ENCODE data around the gene CA6.
"Not testable (repeated sequence)": the region's sequence is repeated elsewhere in the genome, so short reads cannot be mapped to it uniquely, and the experiment has no call there.

The CA6 gene

DNA sequence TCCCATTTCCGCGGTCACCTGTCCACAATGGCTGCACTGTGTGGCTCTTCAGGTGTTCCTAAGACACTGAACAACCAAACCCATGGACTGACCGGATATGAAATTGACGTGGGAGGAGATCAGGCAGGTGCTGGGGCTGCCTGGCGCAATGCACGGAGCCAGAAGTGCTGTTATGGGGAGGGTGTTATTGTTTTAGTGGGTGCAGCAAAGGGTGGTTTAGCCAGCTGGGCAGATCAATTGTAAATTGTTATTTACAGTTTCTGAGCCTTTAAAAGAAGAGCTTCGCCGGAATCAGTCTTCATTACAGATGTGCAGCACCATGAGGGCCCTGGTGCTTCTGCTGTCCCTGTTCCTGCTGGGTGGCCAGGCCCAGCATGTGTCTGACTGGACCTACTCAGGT, at the start of gene CA6:
Gene CA6 (plus strand): TSS at position 301 of the 400 bp plus-strand sequence. CDS start 19 bp downstream, at position 320.
- DNase-seq (ENCODE audit: low read depth in 1 of 2, low spot score in 1 of 2), result no peak

DNA sequence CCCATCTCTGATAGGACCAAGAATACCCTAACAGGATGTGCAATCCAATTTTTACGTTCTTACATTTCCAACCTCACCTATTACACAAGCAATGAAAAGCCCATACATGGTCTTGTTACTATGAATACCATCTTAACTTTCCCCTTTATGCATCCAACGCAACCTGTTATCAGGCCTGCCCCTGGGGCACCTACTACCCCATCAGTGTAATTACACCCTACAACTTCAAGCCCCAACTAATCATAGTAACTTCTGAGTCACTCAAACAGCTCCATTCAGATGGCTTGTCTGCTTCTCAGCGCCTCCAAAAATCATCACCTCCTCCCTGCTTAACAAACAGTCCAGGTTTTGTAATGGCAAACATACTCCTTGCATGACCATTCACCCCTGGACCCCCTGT, 48.9 kb upstream of the CA6 start:
- not testable (repeated sequence) for DNase-seq (ENCODE audit: low read depth in 1 of 2, low spot score in 1 of 2)

DNA sequence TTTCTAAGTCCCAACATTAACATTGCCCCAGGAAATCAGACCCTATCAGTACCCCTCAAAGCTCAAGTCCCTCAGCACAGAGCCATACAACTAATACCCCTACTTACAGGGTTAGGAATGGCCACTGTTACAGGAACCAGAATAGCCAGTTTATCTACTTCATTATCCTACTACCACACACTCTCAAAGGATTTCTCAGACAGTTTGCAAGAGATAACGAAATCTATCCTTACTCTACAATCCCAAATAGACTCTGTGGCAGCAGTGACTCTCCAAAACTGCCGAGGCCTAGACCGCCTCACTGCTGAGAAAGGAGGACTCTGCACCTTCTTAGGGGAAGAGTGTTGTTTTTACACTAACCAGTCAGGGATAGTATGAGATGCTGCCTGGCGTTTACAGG, 48.2 kb upstream of the CA6 start:
- DNase-seq (ENCODE audit: low read depth in 1 of 2, low spot score in 1 of 2), result not testable (repeated sequence)

DNA sequence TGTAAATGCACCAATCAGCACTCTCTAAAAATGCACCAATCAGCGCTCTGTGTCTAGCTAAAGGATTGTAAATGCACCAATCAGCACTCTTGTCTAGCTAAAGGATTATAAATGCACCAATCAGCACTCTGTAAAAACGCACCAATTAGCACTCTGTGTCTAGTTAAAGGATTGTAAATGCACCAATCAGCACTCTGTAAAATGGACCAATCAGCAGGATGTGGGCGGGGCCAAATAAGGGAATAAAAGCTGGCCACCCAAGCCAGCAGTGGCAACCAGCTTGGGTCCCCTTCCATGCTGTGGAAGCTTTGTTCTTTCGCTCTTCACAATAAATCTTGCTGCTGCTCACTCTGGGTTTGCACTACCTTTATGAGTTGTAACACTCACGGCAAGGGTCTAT, 47.2 kb upstream of the CA6 start:
- not testable (repeated sequence) for DNase-seq (ENCODE audit: low read depth in 1 of 2, low spot score in 1 of 2)

DNA sequence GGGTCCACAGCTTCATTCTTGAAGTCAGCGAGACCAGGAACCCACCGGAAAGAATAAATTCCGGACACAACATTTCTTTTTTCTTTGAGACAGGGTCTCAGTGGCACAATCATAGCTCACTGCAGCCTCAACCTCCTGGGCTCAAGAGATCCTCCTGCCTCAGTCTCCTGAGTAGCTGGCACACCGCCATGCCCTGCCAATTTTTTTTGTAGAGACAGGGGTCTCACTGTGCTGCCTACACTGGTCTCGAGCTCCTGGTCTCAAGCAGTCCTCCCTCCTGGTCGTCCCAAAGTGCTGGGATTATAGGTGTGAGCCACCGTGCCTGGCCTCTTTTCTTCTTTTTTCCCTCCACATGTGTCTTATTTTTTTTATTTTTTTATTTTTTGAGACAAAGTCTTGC, 46.6 kb upstream of the CA6 start:
- DNase-seq (ENCODE audit: low read depth in 1 of 2, low spot score in 1 of 2), result no peak

DNA sequence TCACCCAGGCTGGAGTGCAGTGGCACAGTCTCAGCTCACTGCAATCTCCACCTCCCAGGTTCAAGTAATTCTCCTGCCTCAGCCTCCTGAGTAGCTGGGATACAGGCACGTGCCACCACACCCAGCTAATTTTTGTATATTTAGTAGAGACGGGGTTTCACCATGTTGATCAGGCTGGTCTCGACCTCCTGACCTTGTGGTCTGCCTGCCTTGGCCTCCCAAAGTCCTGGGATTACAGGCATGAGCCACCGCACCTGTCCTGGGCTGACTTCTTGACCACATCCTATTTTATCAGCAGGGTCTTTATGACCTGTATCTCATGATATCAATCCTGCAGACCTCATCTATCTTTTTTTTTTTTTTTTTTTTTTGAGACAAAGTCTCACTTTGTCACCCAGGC, 45.0 kb upstream of the CA6 start:
- DNase-seq (ENCODE audit: low read depth in 1 of 2, low spot score in 1 of 2), result not testable (repeated sequence)

DNA sequence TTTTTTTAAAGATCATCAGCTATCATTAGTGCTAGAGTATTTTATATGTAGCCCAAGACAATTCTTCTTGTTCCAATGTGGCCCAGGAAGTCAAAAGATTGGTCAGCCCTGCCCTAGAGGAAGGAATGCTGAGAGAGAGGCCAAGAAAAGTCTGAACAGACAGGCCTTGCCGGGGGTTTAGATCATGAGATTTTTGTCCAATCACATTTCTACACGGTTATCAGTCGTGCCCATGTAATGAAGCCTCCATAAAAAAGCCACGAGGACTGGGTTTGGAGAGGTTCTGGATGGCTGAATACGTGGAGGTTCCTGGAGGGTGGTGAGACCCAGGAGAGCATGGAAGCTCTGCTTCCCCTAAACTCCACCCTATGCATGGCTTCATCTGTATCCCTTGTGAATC, 42.9 kb upstream of the CA6 start:
- no peak for DNase-seq (ENCODE audit: low read depth in 1 of 2, low spot score in 1 of 2)

DNA sequence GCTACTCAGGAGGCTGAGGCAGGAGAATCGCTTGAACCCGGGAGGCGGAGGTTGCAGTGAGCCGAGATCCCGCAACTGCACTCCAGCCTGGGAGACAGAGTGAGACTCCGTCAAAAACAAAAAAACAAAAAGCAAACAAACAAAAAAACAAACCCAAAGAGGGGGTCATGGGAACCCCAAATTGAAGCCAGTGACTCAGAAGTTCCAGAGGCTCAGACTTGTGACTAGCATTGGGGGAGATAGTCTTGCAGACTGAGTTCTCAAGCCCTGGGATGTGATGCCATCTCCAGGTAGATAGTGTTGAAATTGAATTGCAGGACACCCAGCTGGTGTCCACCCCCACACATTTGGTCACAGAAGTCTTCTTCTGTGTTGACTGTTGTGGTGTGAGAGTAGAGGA, 42.3 kb upstream of the CA6 start:
- no peak for DNase-seq (ENCODE audit: low read depth in 1 of 2, low spot score in 1 of 2)

DNA sequence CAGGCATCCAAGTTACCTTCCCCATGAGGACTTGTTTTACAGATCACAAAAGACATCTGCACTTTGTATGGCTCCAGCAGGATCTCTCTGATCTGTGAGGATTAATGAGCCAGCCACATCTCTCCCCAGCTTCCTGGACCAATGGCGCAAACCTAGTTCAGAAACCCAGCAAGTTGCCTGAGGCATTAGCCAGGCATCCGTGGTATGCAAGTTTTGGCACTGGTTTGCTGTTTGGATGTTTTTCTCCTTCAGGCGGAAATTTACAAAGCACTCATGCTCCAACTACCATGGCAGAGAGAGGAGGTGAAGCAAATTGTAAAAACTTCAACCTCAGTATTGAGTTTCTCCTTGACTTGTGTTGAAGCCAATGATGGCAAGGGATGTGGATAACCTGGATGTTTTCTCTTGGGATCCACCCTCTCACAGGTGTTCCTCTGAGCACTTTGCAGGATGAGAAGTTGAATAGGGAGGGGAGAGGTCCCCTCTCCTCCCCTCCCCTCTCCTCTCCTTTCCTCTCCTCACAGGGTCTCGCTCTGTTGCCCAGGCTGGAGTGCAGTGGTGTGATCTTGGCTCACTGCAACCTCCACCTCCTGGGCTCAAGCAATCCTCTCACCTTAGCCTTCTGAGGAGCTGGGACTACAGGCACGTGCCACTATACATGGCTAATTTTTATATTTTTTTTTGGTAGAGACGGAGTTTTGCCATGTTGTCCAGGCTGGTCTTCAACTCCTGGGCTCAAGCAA, 41.6 kb upstream of the CA6 start:
- DNase-seq (ENCODE audit: low read depth in 1 of 2, low spot score in 1 of 2), result no peak

DNA sequence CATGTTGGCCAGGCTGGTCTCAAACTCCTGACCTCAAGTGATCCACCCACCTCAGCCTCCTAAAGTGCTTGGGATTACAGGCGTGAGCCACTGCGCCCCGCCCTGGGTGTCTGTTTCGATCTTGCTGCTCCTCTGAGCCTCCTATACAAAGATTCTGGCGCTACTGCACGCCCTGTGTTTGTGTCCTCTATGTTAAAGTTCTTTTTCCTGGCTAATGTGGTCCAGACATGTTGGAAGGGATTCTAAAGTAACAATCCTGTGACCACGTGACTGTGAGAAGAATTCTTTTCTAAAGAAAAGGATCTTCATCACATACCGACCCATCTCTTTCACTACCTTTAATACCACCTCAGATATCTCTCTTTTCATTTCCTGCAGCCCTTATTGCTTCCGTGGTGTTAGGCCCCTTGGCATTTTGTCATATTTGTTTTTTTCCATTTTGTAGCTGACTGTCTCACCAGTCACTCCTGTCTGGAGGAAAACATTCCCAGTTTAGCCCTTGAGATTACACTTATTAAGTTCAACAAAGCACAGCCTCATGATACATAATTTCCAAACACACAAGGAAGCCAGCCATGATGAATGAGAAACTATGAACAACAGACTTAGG, 40.0 kb upstream of the CA6 start:
- DNase-seq (ENCODE audit: low read depth in 1 of 2, low spot score in 1 of 2), result no peak

DNA sequence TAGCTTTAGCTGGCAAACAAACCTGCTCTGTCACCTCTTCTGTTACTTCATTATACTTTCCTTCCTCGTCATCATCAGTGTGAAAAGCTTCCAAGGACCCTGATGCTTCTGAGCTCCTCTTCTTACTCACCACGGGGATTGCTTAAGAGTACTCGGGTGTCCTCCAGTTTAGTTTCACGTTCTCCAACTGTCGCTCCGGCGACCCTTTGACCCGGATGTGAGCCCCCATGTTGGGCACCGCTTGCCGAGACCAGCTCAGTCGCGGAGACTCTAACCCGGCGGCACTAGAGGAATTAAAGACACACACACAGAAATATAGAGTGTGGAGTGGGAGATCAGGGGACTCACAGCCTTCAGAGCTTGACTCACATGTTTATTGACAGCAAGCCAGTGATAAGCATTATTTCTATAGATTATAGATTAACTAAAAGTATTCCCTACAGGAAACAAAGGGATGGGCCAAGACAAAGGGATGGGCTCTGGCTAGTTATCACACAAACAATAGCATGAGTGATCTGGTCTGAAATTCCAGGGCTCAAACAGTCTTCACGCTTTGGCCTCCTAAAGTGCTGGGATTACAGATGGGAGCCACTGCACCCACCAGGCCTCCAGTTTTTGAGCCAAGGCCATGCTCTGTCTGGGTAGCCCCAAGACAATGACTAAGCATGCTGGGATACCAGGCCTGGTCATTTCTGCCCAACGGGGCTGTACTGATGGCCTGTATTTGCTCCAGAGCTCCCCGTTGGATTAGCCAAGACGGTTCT, 37.1 kb upstream of the CA6 start:
- no peak for DNase-seq (ENCODE audit: low read depth in 1 of 2, low spot score in 1 of 2)

DNA sequence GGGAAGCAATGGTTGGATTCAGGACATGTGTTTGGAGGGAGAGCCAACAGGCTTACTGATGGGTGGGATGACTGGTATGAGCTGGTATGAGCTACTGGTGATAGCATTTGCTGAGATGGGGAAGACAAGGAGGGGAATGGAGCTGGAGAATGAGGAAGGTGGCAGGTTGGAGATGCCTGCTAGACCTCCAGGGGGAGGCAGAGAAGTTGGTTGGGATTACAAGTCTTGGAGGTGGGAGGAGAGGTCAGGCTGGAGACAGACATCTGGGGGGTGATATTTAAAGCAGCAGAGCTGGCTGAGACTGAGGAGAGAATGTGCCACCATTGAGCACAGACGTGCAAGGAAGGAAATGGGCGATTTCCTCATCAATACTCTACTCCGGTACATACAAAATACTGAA, 35.3 kb upstream of the CA6 start:
- DNase-seq (ENCODE audit: low read depth in 1 of 2, low spot score in 1 of 2), result no peak

DNA sequence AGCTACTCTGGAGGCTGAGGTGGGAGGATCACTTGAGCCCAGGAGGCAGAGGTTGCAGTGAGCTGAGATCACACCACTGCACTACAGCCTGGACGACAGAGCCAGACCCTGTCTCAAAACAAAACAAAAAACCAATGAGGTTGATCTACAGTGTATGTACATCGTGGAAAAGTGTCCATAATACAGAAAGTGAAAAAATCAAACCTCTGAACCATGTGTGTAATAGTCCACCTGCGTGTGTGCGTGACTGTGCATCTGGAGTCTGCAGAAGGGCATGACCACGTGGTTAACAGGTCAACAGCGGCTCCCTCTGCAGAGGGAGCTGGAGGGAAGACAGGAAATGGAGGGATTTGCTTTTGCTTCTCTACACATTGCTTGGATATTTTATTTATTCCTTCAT, 34.8 kb upstream of the CA6 start:
- DNase-seq (ENCODE audit: low read depth in 1 of 2, low spot score in 1 of 2), result no peak

DNA sequence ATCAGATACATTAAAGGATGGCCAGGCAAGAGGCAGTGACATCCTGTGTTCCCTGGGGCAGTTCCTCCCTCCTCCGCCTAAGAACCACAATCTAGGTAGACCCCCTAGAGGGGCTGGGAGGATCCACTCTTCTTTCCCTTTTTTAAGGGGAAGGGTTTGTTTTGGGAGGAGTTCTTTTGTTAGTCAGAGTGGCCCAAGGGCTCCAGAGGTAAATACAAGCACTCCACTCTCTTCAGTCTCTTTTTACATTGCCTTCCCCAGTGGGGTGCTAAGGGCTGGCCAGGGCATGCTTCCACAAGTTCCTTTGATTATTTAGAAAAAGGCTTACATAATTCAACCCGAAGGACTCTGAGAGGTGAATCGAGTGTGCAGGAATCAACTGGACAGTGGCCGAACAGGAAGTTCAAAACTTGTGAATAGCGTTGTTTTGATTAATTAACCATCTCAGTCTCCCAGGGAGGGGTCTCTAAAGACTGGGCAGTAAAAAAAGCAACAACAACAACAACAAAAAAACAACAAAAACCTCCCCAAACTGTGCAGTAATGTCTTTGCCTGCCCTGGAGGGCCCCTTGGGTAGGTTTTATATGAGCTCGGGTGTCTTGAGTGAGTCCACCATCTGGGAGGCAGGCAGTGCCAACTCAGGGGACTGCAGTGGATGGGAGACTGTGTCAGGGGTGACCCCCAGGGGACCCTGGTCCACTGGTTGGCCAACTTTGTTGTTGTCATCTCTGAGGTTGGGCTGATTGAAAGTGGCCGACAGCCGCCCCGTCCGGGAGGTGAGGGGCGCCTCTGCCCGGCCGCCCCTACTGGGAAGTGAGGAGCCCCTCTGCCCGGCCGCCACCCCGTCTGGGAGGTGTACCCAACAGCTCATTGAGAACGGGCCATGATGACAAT, 34.0 kb upstream of the CA6 start:
- no peak for DNase-seq (ENCODE audit: low read depth in 1 of 2, low spot score in 1 of 2)

DNA sequence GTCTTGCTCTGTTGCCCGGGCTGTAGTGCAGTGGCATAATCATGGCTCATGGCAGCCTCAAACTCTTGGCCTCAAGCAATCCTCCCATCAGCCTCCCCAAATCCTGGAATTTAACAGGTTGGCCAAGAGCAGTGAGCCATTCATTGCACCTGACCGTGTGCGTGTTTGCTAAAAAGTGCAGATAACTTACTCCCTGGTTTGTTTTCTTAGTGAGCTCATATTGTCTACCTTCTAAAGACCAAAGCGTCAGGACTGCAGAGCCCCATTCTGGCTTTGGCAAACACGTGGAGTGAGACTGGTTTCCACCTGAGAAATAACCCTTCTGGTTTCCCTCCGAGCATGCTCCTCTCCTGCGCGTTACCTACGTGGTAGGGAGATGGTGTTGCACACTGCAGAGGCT, 32.2 kb upstream of the CA6 start:
- no peak for DNase-seq (ENCODE audit: low read depth in 1 of 2, low spot score in 1 of 2)

DNA sequence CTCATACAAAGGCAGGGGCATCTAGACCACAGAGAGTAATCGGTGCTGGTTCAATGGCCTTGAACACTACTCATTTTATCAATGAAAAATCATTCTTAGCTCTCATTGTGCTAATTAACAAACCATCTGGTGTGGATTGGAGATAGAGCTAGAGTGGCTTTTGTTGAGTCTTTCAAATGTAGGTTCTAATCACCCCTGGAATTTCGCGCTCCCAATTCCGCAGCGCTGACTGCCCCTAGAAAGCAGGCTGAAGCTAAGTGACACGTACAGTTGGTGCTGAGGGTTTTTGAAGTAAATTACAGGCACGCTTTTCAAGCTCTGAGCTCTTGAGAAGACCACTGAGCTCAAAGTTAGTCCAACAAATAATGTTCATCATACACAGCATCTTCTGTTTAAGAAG, 31.2 kb upstream of the CA6 start:
- no peak for DNase-seq (ENCODE audit: low read depth in 1 of 2, low spot score in 1 of 2)

DNA sequence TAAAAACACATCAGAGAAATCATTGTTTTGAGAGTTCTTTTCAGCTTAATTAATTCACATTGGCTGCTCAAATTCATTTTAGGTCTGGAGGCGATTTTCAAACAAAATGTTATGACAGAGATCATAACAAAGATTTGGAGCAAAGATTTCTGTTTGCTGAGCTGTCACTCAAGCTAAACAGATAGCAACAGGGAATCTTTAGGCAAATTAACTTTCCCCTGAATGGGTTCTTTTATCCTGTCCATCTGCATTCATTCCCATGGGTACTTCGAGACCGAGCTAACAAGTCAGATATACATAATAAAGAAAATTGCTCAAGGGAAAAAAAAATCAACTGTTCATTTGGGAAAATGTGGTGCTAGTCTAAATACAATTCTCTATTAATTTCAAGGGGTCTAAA, 30.2 kb upstream of the CA6 start:
- DNase-seq (ENCODE audit: low read depth in 1 of 2, low spot score in 1 of 2), result no peak

DNA sequence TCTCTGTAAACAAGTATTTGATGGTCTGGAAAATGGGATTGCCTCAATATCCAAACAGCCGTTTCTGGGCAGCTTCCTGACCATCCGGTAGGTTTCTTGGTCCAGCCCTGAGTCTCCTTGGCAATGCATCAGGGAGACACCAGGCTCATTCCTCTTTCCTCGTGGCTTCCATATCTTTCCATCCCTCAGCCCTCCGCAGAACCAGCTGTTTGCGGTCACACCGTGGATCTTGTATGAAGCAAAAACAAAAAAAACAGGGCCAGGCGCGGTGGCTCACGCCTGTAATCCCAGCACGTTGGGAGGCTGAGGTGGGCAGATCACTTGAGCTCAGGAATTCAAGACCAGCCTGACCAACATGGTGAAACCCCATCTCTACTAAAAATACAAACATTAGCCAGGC, 28.1 kb upstream of the CA6 start:
- DNase-seq (ENCODE audit: low read depth in 1 of 2, low spot score in 1 of 2), result not testable (repeated sequence)

DNA sequence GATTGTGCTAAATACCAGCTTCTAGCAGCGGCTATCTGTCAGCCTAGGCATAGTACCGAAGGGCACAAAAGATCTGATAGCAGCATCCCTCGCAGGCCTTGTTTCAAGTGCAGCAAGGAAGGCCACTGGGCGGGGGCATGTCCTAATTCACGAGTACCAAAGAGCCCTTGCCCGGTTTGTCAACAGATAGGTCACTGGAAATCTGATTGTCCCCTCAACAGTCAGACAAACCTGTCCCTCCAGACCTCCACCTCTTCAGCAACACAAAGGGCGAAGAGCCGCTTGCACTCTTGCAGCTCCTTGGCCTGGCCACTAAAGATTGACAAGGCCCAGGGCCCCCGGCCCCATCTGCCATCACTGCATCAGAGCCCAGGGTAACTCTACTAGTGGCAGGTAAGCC, 22.7 kb upstream of the CA6 start:
- no peak for DNase-seq (ENCODE audit: low read depth in 1 of 2, low spot score in 1 of 2)

DNA sequence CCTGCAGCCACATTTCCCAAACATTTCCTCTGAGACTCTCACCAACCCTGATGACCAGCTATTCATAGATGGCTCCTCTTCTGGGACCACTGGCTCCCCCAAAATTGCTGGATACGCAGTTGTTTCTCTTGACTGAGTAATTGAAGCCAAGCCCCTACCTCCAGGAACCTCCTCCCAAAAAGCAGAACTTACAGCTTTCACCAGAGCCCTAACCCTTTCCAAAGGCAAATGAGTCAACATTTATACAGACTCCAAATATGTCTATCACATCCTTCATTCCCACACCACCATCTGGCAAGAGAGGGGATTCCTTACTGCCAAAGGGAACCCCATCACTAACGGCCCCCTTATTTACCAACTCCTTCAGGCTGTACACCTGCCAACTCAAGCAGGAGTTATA, 20.3 kb upstream of the CA6 start:
- no peak for DNase-seq (ENCODE audit: low read depth in 1 of 2, low spot score in 1 of 2)

DNA sequence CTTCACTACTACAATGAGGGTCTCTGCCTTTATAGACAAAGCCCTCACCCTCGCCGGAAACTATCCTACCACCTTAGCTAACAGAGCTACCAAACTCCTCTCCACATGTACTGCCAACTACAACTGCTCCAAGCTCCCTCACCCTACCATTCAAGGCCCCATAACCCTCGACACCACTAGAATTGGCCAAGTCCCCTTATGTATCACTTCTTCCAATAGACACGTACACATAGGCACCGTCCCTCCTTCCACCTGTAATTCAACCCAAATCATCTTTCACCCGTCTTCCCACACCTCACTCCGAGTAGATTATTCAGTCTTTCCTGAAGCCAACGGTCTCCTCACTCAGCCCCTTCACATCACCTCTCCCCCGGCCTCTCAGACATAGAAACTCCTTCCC, 19.7 kb upstream of the CA6 start:
- no peak for DNase-seq (ENCODE audit: low read depth in 1 of 2, low spot score in 1 of 2)
